SK-N-SH treated with all-trans-retinoic acid at 6 μM for 48 hours (cell line): ENCODE measurements around the gene EML6.

Source experiments
- ATAC-seq: fragments of 200-7000 bp; cut with Tn5 transposase; 3 replicates; pipeline ENCODE4 v1.9.1; 2020; ENCODE audit warnings: mild to moderate bottlenecking, moderate library complexity
- BACH2 ChIP-seq: fragments of 250-450 bp; sonication (Bioruptor Pico); IDR thresholded peaks from 2 replicates; pipeline ENCODE4 v1.9.0; 2021; ENCODE audit warnings: mild to moderate bottlenecking, borderline replicate concordance
- CSDC2 ChIP-seq: fragments of 250-450 bp; sonication (Bioruptor Pico); IDR thresholded peaks from 2 replicates; pipeline ENCODE4 v1.5.0; 2020; ENCODE audit warnings: mild to moderate bottlenecking, moderate library complexity
- ESRRG ChIP-seq: fragments of 250-450 bp; sonication (Bioruptor Pico); IDR thresholded peaks from 2 replicates; pipeline ENCODE4 v1.6.1; 2021; ENCODE audit warnings: mild to moderate bottlenecking
- GLIS3 ChIP-seq: fragments of 250-450 bp; sonication (Bioruptor Pico); IDR thresholded peaks from 2 replicates; pipeline ENCODE4 v1.5.0; 2020; ENCODE audit warnings: mild to moderate bottlenecking, moderate library complexity
- ISL1 ChIP-seq: fragments of 250-450 bp; sonication (Bioruptor Pico); IDR thresholded peaks from 2 replicates; pipeline ENCODE4 v2.1.2; 2022; ENCODE audit warnings: mild to moderate bottlenecking, moderate library complexity
- OSR1 ChIP-seq: fragments of 250-450 bp; sonication (Bioruptor Pico); IDR thresholded peaks from 2 replicates; pipeline ENCODE4 v1.8.0; 2022; ENCODE audit warnings: moderate library complexity, mild to moderate bottlenecking, inconsistent platforms
- PPARA ChIP-seq: fragments of 250-450 bp; sonication (Bioruptor Pico); IDR thresholded peaks from 2 replicates; pipeline ENCODE4 v1.5.0; 2020; ENCODE audit warnings: mild to moderate bottlenecking, borderline replicate concordance
- RARB ChIP-seq: fragments of 250-450 bp; sonication (Bioruptor Pico); IDR thresholded peaks from 2 replicates; pipeline ENCODE4 v1.8.0; 2021; ENCODE audit warnings: mild to moderate bottlenecking, moderate library complexity
- SNAI2 ChIP-seq: fragments of 250-450 bp; sonication (Bioruptor Pico); IDR thresholded peaks from 2 replicates; pipeline ENCODE4 v1.5.0; 2020; ENCODE audit warnings: mild to moderate bottlenecking, moderate library complexity
- TCF4 ChIP-seq: fragments of 250-450 bp; sonication (Bioruptor Pico); IDR thresholded peaks from 2 replicates; pipeline ENCODE4 v1.8.0; 2021; ENCODE audit warnings: mild to moderate bottlenecking, moderate library complexity, borderline replicate concordance
- TOX ChIP-seq: fragments of 250-450 bp; sonication (Bioruptor Pico); IDR thresholded peaks from 2 replicates; pipeline ENCODE4 v1.8.0; 2021; ENCODE audit warnings: mild to moderate bottlenecking, moderate library complexity, borderline replicate concordance
- ZC3H10 ChIP-seq: fragments of 250-450 bp; sonication (Bioruptor Pico); IDR thresholded peaks from 2 replicates; pipeline ENCODE4 v1.5.1; 2021; ENCODE audit warnings: mild to moderate bottlenecking, moderate library complexity
- ZFP3 ChIP-seq: fragments of 250-450 bp; sonication (Bioruptor Pico); IDR thresholded peaks from 2 replicates; pipeline ENCODE4 v1.5.0; 2020; ENCODE audit warnings: mild to moderate bottlenecking, moderate library complexity
- ZFP30 ChIP-seq: fragments of 450-650 bp; formaldehyde crosslinking; IDR thresholded peaks from 2 replicates; pipeline ENCODE4 v1.5.0; 2022; ENCODE audit warnings: mild to moderate bottlenecking, moderate library complexity
- ZNF565 ChIP-seq: fragments of 450-650 bp; formaldehyde crosslinking; conservative IDR thresholded peaks from 2 replicates; pipeline ENCODE4 v1.5.0; 2020; ENCODE audit warnings: low read depth, mild to moderate bottlenecking, moderate library complexity
- ZNF70 ChIP-seq: fragments of 450-650 bp; formaldehyde crosslinking; IDR thresholded peaks from 2 replicates; pipeline ENCODE4 v1.5.0; 2020; ENCODE audit warnings: mild to moderate bottlenecking, moderate library complexity
- ZNF8 ChIP-seq: fragments of 450-650 bp; formaldehyde crosslinking; IDR thresholded peaks from 2 replicates; pipeline ENCODE4 v1.5.0; 2020; ENCODE audit warnings: mild to moderate bottlenecking, moderate library complexity
- TF ChIP-seq, protein P1 (sequence below): fragments of 250-450 bp; sonication (Bioruptor Pico); IDR thresholded peaks from 2 replicates; pipeline ENCODE4 v1.5.1; 2020; ENCODE audit warnings: low read depth, mild to moderate bottlenecking, moderate library complexity
- TF ChIP-seq, protein P2 (sequence below): fragments of 250-450 bp; sonication (Bioruptor Pico); IDR thresholded peaks from 2 replicates; pipeline ENCODE4 v1.5.1; 2021; ENCODE audit warnings: mild to moderate bottlenecking, moderate library complexity
- TF ChIP-seq, protein P3 (sequence below): fragments of 250-450 bp; sonication (Bioruptor Pico); IDR thresholded peaks from 2 replicates; pipeline ENCODE4 v1.8.0; 2020; ENCODE audit warnings: mild to moderate bottlenecking, moderate library complexity, borderline replicate concordance
- TF ChIP-seq, protein P4 (sequence below): fragments of 250-450 bp; sonication (Bioruptor Pico); IDR thresholded peaks from 2 replicates; pipeline ENCODE4 v1.5.0; 2020; ENCODE audit warnings: mild to moderate bottlenecking, moderate library complexity

The EML6 gene

DNA sequence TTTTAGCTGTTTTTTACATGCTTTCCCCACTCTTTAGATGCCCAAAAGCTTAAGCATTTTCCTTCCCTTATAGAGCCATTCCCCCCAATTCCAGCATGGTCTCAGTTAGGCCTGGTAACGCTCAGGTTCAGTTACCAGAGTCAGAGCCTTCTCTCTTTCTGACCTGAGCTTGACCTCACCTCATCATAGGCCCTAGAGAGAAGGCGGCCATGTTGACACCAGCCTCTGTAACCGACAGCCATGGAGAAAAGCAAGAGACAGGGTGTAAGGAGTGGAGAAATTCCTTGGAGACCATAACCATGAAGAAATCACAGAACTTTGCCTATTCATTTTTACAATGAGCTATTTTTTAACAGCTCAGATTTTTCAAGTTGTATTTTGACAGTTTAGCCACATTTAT is 227.3 kb downstream of the EML6 start (continued):
- TF ChIP-seq ZNF70 (CRISPR knock-in tag) (no peak), TCF4 (CRISPR knock-in tag) (no peak), ZC3H10 (no peak), ZNF565 (no peak), ZFP3 (CRISPR knock-in tag) (no peak), ESRRG (no peak), SNAI2 (no peak), TOX (CRISPR knock-in tag) (no peak)

DNA sequence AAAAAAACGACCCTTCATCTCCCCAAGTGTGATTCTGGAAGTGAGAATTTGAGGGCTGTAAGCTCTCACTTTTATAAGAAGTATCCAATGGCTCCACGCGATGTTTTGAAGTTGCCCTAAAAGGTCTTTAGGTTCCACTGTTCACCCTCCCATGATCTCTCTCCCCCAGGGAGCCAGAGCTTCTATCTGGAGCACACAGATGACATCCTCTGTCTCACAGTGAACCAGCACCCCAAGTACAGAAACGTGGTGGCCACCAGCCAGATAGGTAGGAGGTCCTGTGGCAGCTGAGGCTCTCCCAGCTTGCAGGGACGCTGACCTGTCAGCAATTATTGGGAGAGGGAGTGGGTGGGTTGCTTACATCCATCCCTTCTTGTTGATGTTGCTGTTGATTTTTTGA is 229.0 kb downstream of the EML6 start:
- TF ChIP-seq OSR1 = no peak
- TF ChIP-seq, protein P1, sequence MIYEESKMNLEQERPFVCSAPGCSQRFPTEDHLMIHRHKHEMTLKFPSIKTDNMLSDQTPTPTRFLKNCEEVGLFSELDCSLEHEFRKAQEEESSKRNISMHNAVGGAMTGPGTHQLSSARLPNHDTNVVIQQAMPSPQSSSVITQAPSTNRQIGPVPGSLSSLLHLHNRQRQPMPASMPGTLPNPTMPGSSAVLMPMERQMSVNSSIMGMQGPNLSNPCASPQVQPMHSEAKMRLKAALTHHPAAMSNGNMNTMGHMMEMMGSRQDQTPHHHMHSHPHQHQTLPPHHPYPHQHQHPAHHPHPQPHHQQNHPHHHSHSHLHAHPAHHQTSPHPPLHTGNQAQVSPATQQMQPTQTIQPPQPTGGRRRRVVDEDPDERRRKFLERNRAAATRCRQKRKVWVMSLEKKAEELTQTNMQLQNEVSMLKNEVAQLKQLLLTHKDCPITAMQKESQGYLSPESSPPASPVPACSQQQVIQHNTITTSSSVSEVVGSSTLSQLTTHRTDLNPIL (CRISPR knock-in tag) = no peak
- TF ChIP-seq ISL1 = no peak
- no peak for TF ChIP-seq ZNF8 (CRISPR knock-in tag)
- TF ChIP-seq SNAI2 = no peak
- no peak for TF ChIP-seq ZNF565
- TF ChIP-seq ZFP30 (CRISPR knock-in tag) = no peak

DNA sequence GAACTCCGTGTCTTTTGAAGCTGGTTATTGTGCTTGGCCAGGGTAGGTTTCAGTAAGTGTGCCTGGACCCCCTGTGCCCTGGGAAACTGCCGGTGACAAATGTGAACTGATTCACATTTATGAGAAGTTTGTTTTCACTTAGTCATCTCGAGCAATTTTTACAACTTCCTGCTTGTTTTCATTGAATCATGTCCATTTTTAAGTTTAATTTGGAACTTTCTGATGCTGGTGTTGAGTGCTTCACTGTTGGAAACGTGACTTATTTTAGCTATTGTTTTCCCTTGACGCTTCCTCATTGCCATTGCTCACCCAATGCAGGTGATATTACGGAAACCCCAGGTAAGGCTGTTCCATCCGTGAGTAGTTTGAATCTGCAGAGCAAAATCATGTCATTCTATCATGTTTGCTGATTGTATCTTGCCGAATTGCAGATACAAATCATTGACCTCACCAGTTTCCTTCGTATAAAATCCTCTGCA is 229.6 kb downstream of the EML6 start:
- TF ChIP-seq, protein P1 (CRISPR knock-in tag) = no peak
- TF ChIP-seq OSR1 (no peak), GLIS3 (CRISPR knock-in tag) (no peak)
- TF ChIP-seq, protein P2, sequence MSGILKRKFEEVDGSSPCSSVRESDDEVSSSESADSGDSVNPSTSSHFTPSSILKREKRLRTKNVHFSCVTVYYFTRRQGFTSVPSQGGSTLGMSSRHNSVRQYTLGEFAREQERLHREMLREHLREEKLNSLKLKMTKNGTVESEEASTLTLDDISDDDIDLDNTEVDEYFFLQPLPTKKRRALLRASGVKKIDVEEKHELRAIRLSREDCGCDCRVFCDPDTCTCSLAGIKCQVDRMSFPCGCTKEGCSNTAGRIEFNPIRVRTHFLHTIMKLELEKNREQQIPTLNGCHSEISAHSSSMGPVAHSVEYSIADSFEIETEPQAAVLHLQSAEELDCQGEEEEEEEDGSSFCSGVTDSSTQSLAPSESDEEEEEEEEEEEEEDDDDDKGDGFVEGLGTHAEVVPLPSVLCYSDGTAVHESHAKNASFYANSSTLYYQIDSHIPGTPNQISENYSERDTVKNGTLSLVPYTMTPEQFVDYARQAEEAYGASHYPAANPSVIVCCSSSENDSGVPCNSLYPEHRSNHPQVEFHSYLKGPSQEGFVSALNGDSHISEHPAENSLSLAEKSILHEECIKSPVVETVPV = no peak
- TF ChIP-seq, all 23 proteins: peak for 0
- ATAC-seq = no peak

More for the DNA sequence above, 229.0 kb downstream of the EML6 start:
- no peak for ATAC-seq

DNA sequence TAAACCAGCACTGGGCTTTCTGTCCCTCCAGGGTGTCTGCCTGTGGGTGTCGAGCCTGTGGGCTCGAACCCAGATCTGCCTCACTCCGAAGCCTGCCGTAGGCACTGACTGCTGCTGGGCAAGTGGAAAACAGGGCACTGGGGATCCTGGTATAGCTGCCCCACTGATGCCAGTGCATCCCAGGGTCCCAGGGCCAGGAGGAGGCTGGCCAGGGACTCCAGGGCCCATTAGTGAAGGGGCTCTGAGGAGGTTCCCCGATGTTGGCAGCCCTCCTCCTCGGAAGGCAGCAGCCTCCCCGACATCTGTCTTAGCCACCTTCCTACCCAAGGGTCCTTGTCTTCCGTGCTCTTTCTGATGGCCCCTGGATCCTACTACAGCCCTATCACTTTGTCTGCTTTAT is 230.7 kb downstream of the EML6 start:
- TF ChIP-seq SNAI2 (no peak), TCF4 (CRISPR knock-in tag) (no peak), ESRRG (no peak)
- TF ChIP-seq, all 23 proteins: peak for 0

DNA sequence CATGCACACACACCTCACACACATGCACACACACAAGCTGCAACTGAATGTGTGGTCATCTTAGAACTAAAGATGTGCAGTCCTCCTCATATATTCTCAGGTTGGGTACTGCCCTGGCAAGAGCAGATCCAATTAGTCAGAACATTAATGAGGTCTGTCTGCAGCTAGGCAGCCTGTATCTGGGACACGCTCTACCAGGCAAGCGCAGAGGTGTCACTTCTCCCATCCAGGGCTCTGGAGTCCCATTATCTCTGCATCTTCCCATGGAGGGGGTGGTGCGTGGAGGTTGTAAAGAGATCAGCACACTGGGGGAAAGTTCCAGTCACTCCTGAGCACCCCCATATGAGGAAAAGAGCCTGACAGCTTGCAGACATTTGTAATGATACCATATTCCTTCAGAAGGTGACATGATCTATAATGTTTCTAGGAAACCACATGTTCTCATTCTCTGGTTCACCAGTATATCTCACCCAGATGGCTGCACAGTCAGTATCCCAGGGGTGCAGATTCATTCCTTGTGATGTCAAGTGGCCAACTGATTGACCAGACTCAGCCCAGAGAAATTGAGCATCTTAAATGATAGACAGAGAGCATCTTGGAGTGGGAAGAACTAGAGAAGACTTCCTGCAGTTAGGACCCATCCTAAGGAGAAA is 231.4 kb downstream of the EML6 start:
- no peak for TF ChIP-seq PPARA
- TF ChIP-seq BACH2 = no peak
- TF ChIP-seq, protein P3, sequence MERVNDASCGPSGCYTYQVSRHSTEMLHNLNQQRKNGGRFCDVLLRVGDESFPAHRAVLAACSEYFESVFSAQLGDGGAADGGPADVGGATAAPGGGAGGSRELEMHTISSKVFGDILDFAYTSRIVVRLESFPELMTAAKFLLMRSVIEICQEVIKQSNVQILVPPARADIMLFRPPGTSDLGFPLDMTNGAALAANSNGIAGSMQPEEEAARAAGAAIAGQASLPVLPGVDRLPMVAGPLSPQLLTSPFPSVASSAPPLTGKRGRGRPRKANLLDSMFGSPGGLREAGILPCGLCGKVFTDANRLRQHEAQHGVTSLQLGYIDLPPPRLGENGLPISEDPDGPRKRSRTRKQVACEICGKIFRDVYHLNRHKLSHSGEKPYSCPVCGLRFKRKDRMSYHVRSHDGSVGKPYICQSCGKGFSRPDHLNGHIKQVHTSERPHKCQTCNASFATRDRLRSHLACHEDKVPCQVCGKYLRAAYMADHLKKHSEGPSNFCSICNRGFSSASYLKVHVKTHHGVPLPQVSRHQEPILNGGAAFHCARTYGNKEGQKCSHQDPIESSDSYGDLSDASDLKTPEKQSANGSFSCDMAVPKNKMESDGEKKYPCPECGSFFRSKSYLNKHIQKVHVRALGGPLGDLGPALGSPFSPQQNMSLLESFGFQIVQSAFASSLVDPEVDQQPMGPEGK (CRISPR knock-in tag) = no peak
- no peak for TF ChIP-seq ZNF70 (CRISPR knock-in tag)
- TF ChIP-seq GLIS3 (CRISPR knock-in tag) = no peak
- no peak for TF ChIP-seq CSDC2
- TF ChIP-seq, protein P4, sequence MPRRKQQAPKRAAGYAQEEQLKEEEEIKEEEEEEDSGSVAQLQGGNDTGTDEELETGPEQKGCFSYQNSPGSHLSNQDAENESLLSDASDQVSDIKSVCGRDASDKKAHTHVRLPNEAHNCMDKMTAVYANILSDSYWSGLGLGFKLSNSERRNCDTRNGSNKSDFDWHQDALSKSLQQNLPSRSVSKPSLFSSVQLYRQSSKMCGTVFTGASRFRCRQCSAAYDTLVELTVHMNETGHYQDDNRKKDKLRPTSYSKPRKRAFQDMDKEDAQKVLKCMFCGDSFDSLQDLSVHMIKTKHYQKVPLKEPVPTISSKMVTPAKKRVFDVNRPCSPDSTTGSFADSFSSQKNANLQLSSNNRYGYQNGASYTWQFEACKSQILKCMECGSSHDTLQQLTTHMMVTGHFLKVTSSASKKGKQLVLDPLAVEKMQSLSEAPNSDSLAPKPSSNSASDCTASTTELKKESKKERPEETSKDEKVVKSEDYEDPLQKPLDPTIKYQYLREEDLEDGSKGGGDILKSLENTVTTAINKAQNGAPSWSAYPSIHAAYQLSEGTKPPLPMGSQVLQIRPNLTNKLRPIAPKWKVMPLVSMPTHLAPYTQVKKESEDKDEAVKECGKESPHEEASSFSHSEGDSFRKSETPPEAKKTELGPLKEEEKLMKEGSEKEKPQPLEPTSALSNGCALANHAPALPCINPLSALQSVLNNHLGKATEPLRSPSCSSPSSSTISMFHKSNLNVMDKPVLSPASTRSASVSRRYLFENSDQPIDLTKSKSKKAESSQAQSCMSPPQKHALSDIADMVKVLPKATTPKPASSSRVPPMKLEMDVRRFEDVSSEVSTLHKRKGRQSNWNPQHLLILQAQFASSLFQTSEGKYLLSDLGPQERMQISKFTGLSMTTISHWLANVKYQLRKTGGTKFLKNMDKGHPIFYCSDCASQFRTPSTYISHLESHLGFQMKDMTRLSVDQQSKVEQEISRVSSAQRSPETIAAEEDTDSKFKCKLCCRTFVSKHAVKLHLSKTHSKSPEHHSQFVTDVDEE (CRISPR knock-in tag) = no peak
- TF ChIP-seq ESRRG = no peak
- TF ChIP-seq, protein P2 = no peak
- no peak for TF ChIP-seq RARB
- TF ChIP-seq ISL1 = no peak
- no peak for TF ChIP-seq ZFP3 (CRISPR knock-in tag)
- TF ChIP-seq TOX (CRISPR knock-in tag) = no peak
- no peak for TF ChIP-seq ZNF565
- TF ChIP-seq ZNF8 (CRISPR knock-in tag) = no peak
- ATAC-seq = no peak

More for the DNA sequence above, 230.7 kb downstream of the EML6 start:
- no peak for ATAC-seq
